ENCODE results near the gene HMCN1.

DNA sequence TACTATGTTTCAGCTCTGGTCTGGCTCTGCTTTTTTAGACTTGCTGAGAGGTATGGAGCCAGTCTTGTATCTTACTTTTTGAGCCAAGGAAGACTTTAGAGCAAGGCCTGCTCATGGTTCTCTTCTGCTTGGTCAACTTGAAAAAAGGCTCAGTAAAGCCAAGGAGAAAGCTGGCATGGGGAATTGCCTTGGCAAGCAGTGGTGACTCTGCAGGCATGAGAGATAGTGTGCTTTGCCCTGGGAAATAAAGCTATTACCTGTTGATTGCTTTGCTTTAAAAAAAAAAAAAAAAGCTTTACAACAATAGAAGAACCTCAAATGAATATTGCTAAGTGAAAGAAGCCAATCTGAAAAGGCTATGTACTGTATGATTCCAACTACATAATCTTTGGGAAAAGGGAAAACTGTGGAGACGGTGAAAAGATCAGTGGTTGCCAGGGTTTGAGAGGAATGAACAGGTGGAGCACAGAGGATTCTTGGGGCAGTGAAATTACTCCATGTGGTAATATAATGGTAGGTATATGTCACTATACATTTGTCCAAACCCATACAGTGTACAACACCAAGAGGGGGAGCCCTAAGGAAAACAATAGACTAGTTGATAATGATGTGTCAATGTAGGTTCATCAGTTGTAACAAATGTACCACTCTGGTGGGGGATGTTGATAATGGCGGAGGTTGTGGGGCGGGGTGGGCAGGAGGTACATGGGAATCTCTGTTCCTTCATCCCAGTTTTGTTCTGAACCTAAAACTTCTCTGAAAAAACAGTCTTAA is 87.6 kb downstream of the HMCN1 start:
- TF ChIP-seq POLR2A (IDR thresholded peaks at IDR 0.05; ENCODE audit: low read length) (no peak), GATA1 (IDR thresholded peaks at IDR 0.05; ENCODE audit: low read depth, low read length) (no peak)
